EH (cell line): Measurements from ENCODE around the gene TXNRD1.
"Not testable (repeated sequence)": the region's sequence is repeated elsewhere in the genome, so short reads cannot be mapped to it uniquely, and the experiment has no call there.

Source experiments
- DNase-seq: peaks from one replicate; pipeline ENCODE4 v3.0.0-alpha.2; 2015; ENCODE audit warnings: low read depth

TXNRD1 gene

GRCh38 chr12:104328278-104328677 lies 112.7 kb downstream of the TXNRD1 start:
- DNase-seq = not testable (repeated sequence)

- no peak for DNase-seq
Measured at GRCh38 chr12:104328790-104329189, 113.2 kb downstream of the TXNRD1 start.

GRCh38 chr12:104329707-104330532 lies 114.3 kb downstream of the TXNRD1 start:
- DNase-seq = no peak

- DNase-seq = no peak
Measured at GRCh38 chr12:104331376-104331775, 115.8 kb downstream of the TXNRD1 start.

GRCh38 chr12:104332273-104332672 lies 116.7 kb downstream of the TXNRD1 start:
- DNase-seq = not testable (repeated sequence)

- no peak for DNase-seq
Measured at GRCh38 chr12:104333692-104334255, 118.2 kb downstream of the TXNRD1 start.

GRCh38 chr12:104334581-104334980 lies 119.0 kb downstream of the TXNRD1 start:
- peak; percentile 60 for DNase-seq

GRCh38 chr12:104336115-104336514 lies 120.5 kb downstream of the TXNRD1 start:
- DNase-seq = no peak

- no peak for DNase-seq
Measured at GRCh38 chr12:104337030-104337558, 121.5 kb downstream of the TXNRD1 start.

- DNase-seq = no peak
Measured at GRCh38 chr12:104339663-104340062, 124.1 kb downstream of the TXNRD1 start.

GRCh38 chr12:104340177-104340576 lies 124.6 kb downstream of the TXNRD1 start:
- DNase-seq = peak; percentile 47

- no peak for DNase-seq
Measured at GRCh38 chr12:104340925-104341611, 125.5 kb downstream of the TXNRD1 start.

GRCh38 chr12:104342147-104342546 lies 126.6 kb downstream of the TXNRD1 start:
- no peak for DNase-seq

- DNase-seq = no peak
Measured at GRCh38 chr12:104342635-104343249, 127.2 kb downstream of the TXNRD1 start.

- no peak for DNase-seq
Measured at GRCh38 chr12:104344682-104345081, 129.1 kb downstream of the TXNRD1 start.

- DNase-seq = no peak
Measured at GRCh38 chr12:104345234-104346066, 129.9 kb downstream of the TXNRD1 start.

- DNase-seq = peak; percentile 45
Measured at GRCh38 chr12:104347374-104348075, 131.9 kb downstream of the TXNRD1 start.

GRCh38 chr12:104348283-104348993 lies 132.9 kb downstream of the TXNRD1 start:
- no peak for DNase-seq

- no peak for DNase-seq
Measured at GRCh38 chr12:104348994-104349494, 133.5 kb downstream of the TXNRD1 start.
